GM23338 (cell line): Measurements from ENCODE around the gene RBCK1.

Experiments
- CREB1 ChIP-seq: fragments of 250-450 bp; sonication (Bioruptor Pico); IDR thresholded peaks from 2 replicates; pipeline ENCODE4 v1.5.0; 2020; ENCODE audit warnings: low read depth, mild to moderate bottlenecking, moderate library complexity
- CTCF ChIP-seq, 2 experiments: fragments of 200-600 bp in 1 of 2; sonication (generic) in 1 of 2; conservative IDR thresholded peaks; 2 replicates each; pipeline versions ENCODE4 v1.5.1 to v1.6.1; 2016 to 2017; ENCODE audit warnings: antibody characterized with exemption in 2 of 2, low read depth in 2 of 2, mild to moderate bottlenecking in 2 of 2, moderate library complexity in 1 of 2
- ETS1 ChIP-seq: IDR thresholded peaks from 2 replicates; pipeline ENCODE4 v1.6.1; 2016; ENCODE audit warnings: antibody characterized with exemption
- EZH2 ChIP-seq: fragments of 200-600 bp; sonication (generic); IDR thresholded peaks from one replicate; pipeline ENCODE4 v1.8.0; 2017; ENCODE audit warnings: antibody characterized with exemption, mild to moderate bottlenecking, low read depth; ENCODE audit not compliant: unreplicated experiment
- EZH2phosphoT487 ChIP-seq: fragments of 200-600 bp; sonication (generic); IDR thresholded peaks from one replicate; pipeline ENCODE4 v1.8.1; 2018; ENCODE audit warnings: antibody characterized with exemption; ENCODE audit not compliant: unreplicated experiment
- JUNB ChIP-seq: IDR thresholded peaks from one replicate; pipeline ENCODE4 v1.6.1; 2016; ENCODE audit warnings: antibody characterized with exemption; ENCODE audit not compliant: unreplicated experiment
- POLR2AphosphoS5 ChIP-seq: IDR thresholded peaks from 2 replicates; pipeline ENCODE4 v1.6.1; 2016; ENCODE audit warnings: antibody characterized with exemption, low read depth
- REST ChIP-seq: IDR thresholded peaks from one replicate; pipeline ENCODE4 v1.6.1; 2018; ENCODE audit warnings: antibody characterized with exemption; ENCODE audit not compliant: unreplicated experiment
- STAT1 ChIP-seq: IDR thresholded peaks from one replicate; pipeline ENCODE4 v1.6.1; 2016; ENCODE audit warnings: antibody characterized with exemption; ENCODE audit not compliant: unreplicated experiment
- ZNF114 ChIP-seq: fragments of 250-450 bp; sonication (Bioruptor Pico); IDR thresholded peaks from 2 replicates; pipeline ENCODE4 v1.5.0; 2020; ENCODE audit warnings: mild to moderate bottlenecking, moderate library complexity

GRCh38 chr20:440148-440547 lies 32.0 kb downstream of the RBCK1 start:
- TF ChIP-seq CTCF (conservative IDR thresholded peaks at IDR 0.05; ENCODE audit: low read depth in 2 of 2): no peak
- no peak for TF ChIP-seq POLR2AphosphoS5
- no peak for TF ChIP-seq EZH2
- TF ChIP-seq CREB1 (CRISPR knock-in tag): no peak
- TF ChIP-seq REST: no peak
- no peak for TF ChIP-seq JUNB
- TF ChIP-seq ETS1: no peak
- no peak for TF ChIP-seq EZH2phosphoT487
- TF ChIP-seq STAT1: no peak
- no peak for TF ChIP-seq ZNF114 (CRISPR knock-in tag)
